K562 (cell line): Measurements from ENCODE around the gene WDR45B. TPM values are rescaled to one million over a fixed set of nuclear protein-coding genes. Genes with fewer than 3 reads are reported as not detected.

Experiments used
- ATAC-seq: fragments of 200-7000 bp; cut with Tn5 transposase; 3 replicates; pipeline ENCODE4 v1.9.1; 2020; ENCODE audit warnings: moderate library complexity
- BruUV-seq: library from RNA; stranded (reverse); fragments of 400-500 nt; replicated peaks from 2 replicates; lab custom pipeline; 2021; lab: Mats Ljungman, UMichigan
- CTCF ChIA-PET: fragments of 300-600 bp; formaldehyde crosslinking; extraction: SDS; loops from one replicate; lab custom pipeline; 2021; ENCODE audit warnings: low intra/inter-chr PET ratio; lab: Yijun Ruan, JAX
- POLR2A ChIA-PET: fragments of 300-600, 350-650 bp; sonication (Branson Sonifier 250); formaldehyde crosslinking; extraction: SDS; loops from one replicate; lab custom pipeline; 2021; ENCODE audit warnings: antibody characterized with exemption, inconsistent platforms; lab: Yijun Ruan, JAX
- DNase-seq, 4 experiments: peaks; one replicate each; pipeline versions ENCODE4 v3.0.0 to v3.0.0-alpha.2; 2011 to 2018; ENCODE audit warnings: low spot score in 3 of 4, mixed read lengths in 3 of 4; ENCODE audit errors: extremely low read depth in 1 of 4
- FAIRE-seq: peaks from 2 replicates; lab custom pipeline; 2011; peaks lifted over from hg19 to GRCh38; lab: Jason Lieb, UNC
- H2AFZ ChIP-seq: 2 replicates; pipeline ENCODE4 v1.6.0; 2011; ENCODE audit warnings: low read depth, low read length, control low read depth, inconsistent platforms
- H3K27ac ChIP-seq: fragments of 200-600 bp; 3 replicates; pipeline ENCODE4 v1.8.0; 2011; ENCODE audit warnings: low read depth, mild to moderate bottlenecking, control low read depth, inconsistent platforms, low read length, moderate library complexity, mixed read lengths; ENCODE audit errors: extremely low read depth
- H3K27me3 ChIP-seq, 2 experiments: fragments of 300-600 bp in 1 of 2; 2 replicates in 1 of 2; 3 replicates in 1 of 2; pipeline versions ENCODE4 v1.6.0 to v1.8.0; 2011; ENCODE audit warnings: inconsistent platforms in 2 of 2, low read length in 2 of 2, mild to moderate bottlenecking in 1 of 2, mixed read lengths in 1 of 2, moderate library complexity in 1 of 2; ENCODE audit not compliant: control insufficient read depth in 2 of 2, insufficient read depth in 2 of 2
- H3K36me3 ChIP-seq: fragments of 300-600 bp; 3 replicates; pipeline ENCODE4 v1.8.0; 2011; ENCODE audit warnings: mild to moderate bottlenecking, low read length, inconsistent platforms; ENCODE audit not compliant: control insufficient read depth, insufficient read depth
- H3K4me1 ChIP-seq, 2 experiments: fragments of 200-600 bp in 1 of 2; replicated peaks in 1 of 2; 2 replicates in 1 of 2; 3 replicates in 1 of 2; pipeline versions ENCODE4 v1.5.1 to v1.8.0; 2011; ENCODE audit warnings: inconsistent platforms in 2 of 2, low read length in 2 of 2, mild to moderate bottlenecking in 1 of 2, mixed read lengths in 1 of 2, moderate library complexity in 1 of 2; ENCODE audit not compliant: control insufficient read depth in 2 of 2, insufficient read depth in 2 of 2
- H3K4me2 ChIP-seq: 2 replicates; pipeline ENCODE4 v1.6.1; 2011; ENCODE audit warnings: low read length, control low read depth, inconsistent platforms, mixed read lengths; ENCODE audit not compliant: insufficient read depth
- H3K4me3 ChIP-seq: fragments of 200-600 bp; sonication (generic), shearing (Covaris generic); 2 replicates; pipeline ENCODE4 v1.5.1; 2016; ENCODE audit warnings: control low read depth, inconsistent platforms
- H3K79me2 ChIP-seq: fragments of 200-600 bp; 3 replicates; pipeline ENCODE4 v1.8.0; 2011; ENCODE audit warnings: low read length, inconsistent platforms; ENCODE audit not compliant: control insufficient read depth, insufficient read depth
- H3K9ac ChIP-seq, 2 experiments: 2 replicates each; pipeline versions ENCODE4 v1.6.0 to v1.6.1; 2011; ENCODE audit warnings: low read depth in 2 of 2, low read length in 2 of 2, control low read depth in 1 of 2, inconsistent platforms in 1 of 2, mild to moderate bottlenecking in 1 of 2, mixed read lengths in 1 of 2; ENCODE audit not compliant: insufficient read depth in 1 of 2
- H3K9me1 ChIP-seq: one replicate; pipeline ENCODE4 v1.6.0; 2011; ENCODE audit warnings: inconsistent platforms, mild to moderate bottlenecking, low read length, moderate library complexity; ENCODE audit not compliant: control insufficient read depth, insufficient read depth
- H3K9me3 ChIP-seq: replicated peaks from 2 replicates; pipeline ENCODE4 v1.5.1; 2011; ENCODE audit warnings: low read depth, low read length, inconsistent platforms; ENCODE audit not compliant: control insufficient read depth, insufficient read depth
- H4K20me1 ChIP-seq: replicated peaks from 2 replicates; pipeline ENCODE4 v1.6.1; 2011; ENCODE audit warnings: low read length, inconsistent platforms, mixed read lengths; ENCODE audit not compliant: control insufficient read depth, insufficient read depth
- CSDE1 ChIP-seq, 2 experiments: fragments of 450-650 bp; IDR thresholded peaks; 2 replicates each; pipeline ENCODE4 v1.6.1; 2016; ENCODE audit warnings: mild to moderate bottlenecking in 1 of 2
- CXXC5 ChIP-seq: fragments of 250-450 bp; sonication (Bioruptor Pico); IDR thresholded peaks from 2 replicates; pipeline ENCODE4 v1.8.0; 2022; ENCODE audit warnings: inconsistent platforms, mild to moderate bottlenecking, moderate library complexity
- FOS ChIP-seq: IDR thresholded peaks from 3 replicates; pipeline ENCODE4 v1.6.1; 2011; ENCODE audit not compliant: insufficient read length; ENCODE audit errors: extremely low read depth
- HDAC8 ChIP-seq: fragments of 450-650 bp; IDR thresholded peaks from 2 replicates; pipeline ENCODE4 v1.6.1; 2016; ENCODE audit warnings: mild to moderate bottlenecking, missing genetic modification characterization, moderate library complexity, missing compliant biosample characterization
- SIN3B ChIP-seq: fragments of 450-650 bp; IDR thresholded peaks from 2 replicates; pipeline ENCODE4 v1.6.1; 2017; ENCODE audit warnings: low read depth, mild to moderate bottlenecking, moderate library complexity
- STAT6 ChIP-seq: sonication (generic); formaldehyde crosslinking; IDR thresholded peaks from 2 replicates; pipeline ENCODE4 v1.8.1; 2023; ENCODE audit warnings: mild to moderate bottlenecking, missing genetic modification reagents
- ZNF239 ChIP-seq: fragments of 250-450 bp; sonication (Bioruptor Pico); IDR thresholded peaks from 2 replicates; pipeline ENCODE4 v1.4.0; 2020; ENCODE audit warnings: mild to moderate bottlenecking
- ZNF384 ChIP-seq: IDR thresholded peaks from 2 replicates; pipeline ENCODE4 v1.6.1; 2012; ENCODE audit warnings: low read depth, low read length, improper control_type of control experiment
- ZNF696 ChIP-seq: fragments of 250-450 bp; sonication (Bioruptor Pico); conservative IDR thresholded peaks from 2 replicates; pipeline ENCODE4 v1.4.0; 2020; ENCODE audit warnings: mild to moderate bottlenecking, moderate library complexity
- WGBS: fragments of 100-300 bp; shearing (Covaris generic); methylation state at CpG from one replicate; pipeline ENCODE4 v1.1.6; 2016; ENCODE audit warnings: low coverage, mixed read lengths; ENCODE audit not compliant: insufficient coverage; ENCODE audit errors: missing lambda C conversion rate; 5-methylcytosine and 5-hydroxymethylcytosine counted together
- in situ Hi-C: fragments of 300-500 bp; cut with MboI; formaldehyde crosslinking; loops from 4 replicates; pipeline ENCODE4 v1.15.0; 2018; ENCODE audit warnings: inconsistent platforms, mixed read lengths
- intact Hi-C: fragments of 100-400 bp; cut with micrococcal nuclease; formaldehyde crosslinking; loops from 2 replicates; pipeline ENCODE4 v1.14.2; 2022
- polyA plus RNA-seq, 8 experiments: library from polyadenylated mRNA; depleted of rRNA in 4 of 8; stranded (reverse) in 5 of 8; unstranded in 3 of 8; fragments of >200 nt; fragmentation: Nextera tagmentation in 2 of 8; fragmentation: Illumina TruSeq in 1 of 8; extraction: Ambion mirVana in 2 of 8; extraction: Trizol in 1 of 8; gene quantifications; 2 replicates each; pipeline versions ENCODE4 v1.2.1 to v1.2.3, GENCODE V29; 2011 to 2014; ENCODE audit warnings: inconsistent platforms in 1 of 8, missing spikeins in 1 of 8
- total RNA-seq, 7 experiments: library from RNA; depleted of rRNA in 6 of 7; stranded (reverse); fragments of >200 nt in 6 of 7; fragmentation: Illumina TruSeq in 2 of 7; extraction: Trizol in 2 of 7; gene quantifications; 2 replicates each; pipeline versions ENCODE4 v1.2.1 to v1.2.3, GENCODE V29; 2011 to 2021; ENCODE audit warnings: low replicate concordance in 1 of 7

Gene WDR45B
- total and polyA plus RNA-seq, 9 of the 15 experiments (the other 6 are each of a cell fraction or from before 2014, with no cell fraction given), result 0.72 to 74.4 (median 35.9) TPM

GRCh38 chr17:82670661-82671450, 22.6 kb upstream of the WDR45B start:
- BruUV-seq, result no TSS peak
- Histone ChIP-seq H3K9ac (no peak overlapping the region), H2AFZ (no peak overlapping the region), H3K79me2 (no peaks in the 10 kb centered on the region), H3K4me2 (no peak overlapping the region), H3K9me3 (no peaks in the 10 kb centered on the region), H3K4me1 (peaks cover 3 to 22% of the 10 kb centered on the region in 2 experiments; a peak in 2 of 5 replicates), H4K20me1 (no peaks in the 10 kb centered on the region), H3K9me1 (no peaks in the 10 kb centered on the region), H3K27ac (no peak overlapping the region), H3K4me3 (no peak overlapping the region), H3K27me3 (peaks cover 7 to 30% of the 10 kb centered on the region in 2 experiments; a peak in 3 of 5 replicates), H3K36me3 (no peaks in the 10 kb centered on the region)
- ATAC-seq (no peak), FAIRE-seq (no peak), DNase-seq (no peak)
- ChIA-PET CTCF (interaction anchor here (2.5 kb wide), 1 partner anchor 96 kb away, joined by 6 read pairs; no protein-coding TSS in a partner anchor), POLR2A (interaction anchor here (1.1 kb wide), 1 partner anchor 13 kb away, joined by 3 read pairs; no protein-coding TSS in a partner anchor)
- intact Hi-C loops, result no loop called here
- WGBS, result 56% methylated on average over 18 of the region's 19 CpGs
- in situ Hi-C loops, result no loop called here
- TF ChIP-seq CXXC5 (CRISPR knock-in tag), result no peak
- TF ChIP-seq HDAC8 (tag), result no peak
- no peak for TF ChIP-seq ZNF384
- TF ChIP-seq FOS, result no peak
- TF ChIP-seq ZNF696 (CRISPR knock-in tag), result no peak
- TF ChIP-seq ZNF239 (CRISPR knock-in tag), result no peak
- no peak for TF ChIP-seq CSDE1 (IDR thresholded peaks at IDR 0.05)
- TF ChIP-seq STAT6 (CRISPR knock-in tag), result no peak
- no peak for TF ChIP-seq SIN3B
